ENCODE data around the gene TRABD. TPM values are rescaled to one million over a fixed set of nuclear protein-coding genes. Genes with fewer than 3 reads are reported as not detected.

TRABD gene
- total RNA-seq, 1 donor from 2014 or later = 35.7 TPM

GRCh38 chr22:50221410-50222300 lies 35.9 kb downstream of the TRABD start:
- Histone ChIP-seq H3K27ac (ENCODE audit: low read depth, low read length) (no peak overlapping the region), H3K27me3 (ENCODE audit: insufficient read depth, low read length) (no peaks in the 10 kb centered on the region), H3K4me3 (ENCODE audit: insufficient read depth, low read depth, low read length) (no peak overlapping the region), H3K4me1 (ENCODE audit: insufficient read depth, low read length) (no peaks in the 10 kb centered on the region), H3K9ac (ENCODE audit: low read length) (no peak overlapping the region), H2AFZ (ENCODE audit: low read depth, low read length) (no peak overlapping the region), H3K9me3 (ENCODE audit: insufficient read depth, low read depth, low read length) (no peaks in the 10 kb centered on the region), H3K36me3 (ENCODE audit: insufficient read depth, low read length) (peaks cover 7% of the 10 kb centered on the region), H3K79me2 (ENCODE audit: insufficient read depth, low read length) (no peaks in the 10 kb centered on the region), H4K20me1 (ENCODE audit: insufficient read depth, low read length) (peaks cover 44% of the 10 kb centered on the region), H3K4me2 (ENCODE audit: low read length) (no peak overlapping the region)
- no peaks in the 10 kb centered on the region for H3K9me3 Mint-ChIP-seq (ENCODE audit: unreplicated experiment)
- H3K4me1 Mint-ChIP-seq (ENCODE audit: low read depth, unreplicated experiment) = peaks cover 2% of the 10 kb centered on the region
- DNase-seq (ENCODE audit: low read depth) = no peak
- FAIRE-seq = no peak
- peaks cover 11% of the 10 kb centered on the region for H3K36me3 Mint-ChIP-seq (ENCODE audit: low read depth, unreplicated experiment)
- no peak for TF ChIP-seq EZH2 (IDR thresholded peaks at IDR 0.05; ENCODE audit: insufficient read depth, low read length)
- TF ChIP-seq CTCF (IDR thresholded peaks at IDR 0.05; ENCODE audit: insufficient read depth, low read depth, low read length) = no peak
- H3K4me3 Mint-ChIP-seq (ENCODE audit: unreplicated experiment) = no peak overlapping the region
- no peaks in the 10 kb centered on the region for H3K27me3 Mint-ChIP-seq (ENCODE audit: low read depth, unreplicated experiment)
- no peak overlapping the region for H3K27ac Mint-ChIP-seq (ENCODE audit: unreplicated experiment)

GRCh38 chr22:50222508-50222907 lies 36.8 kb downstream of the TRABD start:
- Histone ChIP-seq H3K4me1 (ENCODE audit: insufficient read depth, low read length) (no peaks in the 10 kb centered on the region), H3K79me2 (ENCODE audit: insufficient read depth, low read length) (no peaks in the 10 kb centered on the region), H3K9me3 (ENCODE audit: insufficient read depth, low read depth, low read length) (no peaks in the 10 kb centered on the region), H3K4me2 (ENCODE audit: low read length) (no peak overlapping the region), H3K36me3 (ENCODE audit: insufficient read depth, low read length) (peaks cover 7% of the 10 kb centered on the region), H4K20me1 (ENCODE audit: insufficient read depth, low read length) (peaks cover 52% of the 10 kb centered on the region), H3K4me3 (ENCODE audit: insufficient read depth, low read depth, low read length) (no peak overlapping the region), H3K27me3 (ENCODE audit: insufficient read depth, low read length) (no peaks in the 10 kb centered on the region), H3K27ac (ENCODE audit: low read depth, low read length) (no peak overlapping the region), H3K9ac (ENCODE audit: low read length) (no peak overlapping the region), H2AFZ (ENCODE audit: low read depth, low read length) (no peak overlapping the region)
- H3K9me3 Mint-ChIP-seq (ENCODE audit: unreplicated experiment) = no peaks in the 10 kb centered on the region
- H3K27ac Mint-ChIP-seq (ENCODE audit: unreplicated experiment) = no peak overlapping the region
- no peak for DNase-seq (ENCODE audit: low read depth)
- FAIRE-seq = no peak
- no peaks in the 10 kb centered on the region for H3K27me3 Mint-ChIP-seq (ENCODE audit: low read depth, unreplicated experiment)
- TF ChIP-seq CTCF (IDR thresholded peaks at IDR 0.05; ENCODE audit: insufficient read depth, low read depth, low read length) = no peak
- no peak for TF ChIP-seq EZH2 (IDR thresholded peaks at IDR 0.05; ENCODE audit: insufficient read depth, low read length)
- peaks cover 11% of the 10 kb centered on the region for H3K36me3 Mint-ChIP-seq (ENCODE audit: low read depth, unreplicated experiment)
- peaks cover 2% of the 10 kb centered on the region for H3K4me1 Mint-ChIP-seq (ENCODE audit: low read depth, unreplicated experiment)
- H3K4me3 Mint-ChIP-seq (ENCODE audit: unreplicated experiment) = no peak overlapping the region

GRCh38 chr22:50224071-50224470 lies 38.4 kb downstream of the TRABD start:
- H3K9me3 Mint-ChIP-seq (ENCODE audit: unreplicated experiment) = no peaks in the 10 kb centered on the region
- H3K9ac ChIP-seq (ENCODE audit: low read length) = no peak overlapping the region
- H3K4me3 ChIP-seq (ENCODE audit: insufficient read depth, low read depth, low read length) = no peak overlapping the region
- no peaks in the 10 kb centered on the region for H3K9me3 ChIP-seq (ENCODE audit: insufficient read depth, low read depth, low read length)
- H3K79me2 ChIP-seq (ENCODE audit: insufficient read depth, low read length) = no peaks in the 10 kb centered on the region
- H3K36me3 ChIP-seq (ENCODE audit: insufficient read depth, low read length) = peaks cover 7% of the 10 kb centered on the region
- H2AFZ ChIP-seq (ENCODE audit: low read depth, low read length) = no peak overlapping the region
- DNase-seq (ENCODE audit: low read depth) = no peak
- no peak overlapping the region for H3K27ac Mint-ChIP-seq (ENCODE audit: unreplicated experiment)
- H3K36me3 Mint-ChIP-seq (ENCODE audit: low read depth, unreplicated experiment) = peaks cover 15% of the 10 kb centered on the region
- H3K4me1 ChIP-seq (ENCODE audit: insufficient read depth, low read length) = no peaks in the 10 kb centered on the region
- TF ChIP-seq EZH2 (IDR thresholded peaks at IDR 0.05; ENCODE audit: insufficient read depth, low read length) (no peak), CTCF (IDR thresholded peaks at IDR 0.05; ENCODE audit: insufficient read depth, low read depth, low read length) (no peak)
- FAIRE-seq = no peak
- peaks cover 45% of the 10 kb centered on the region for H4K20me1 ChIP-seq (ENCODE audit: insufficient read depth, low read length)
- no peaks in the 10 kb centered on the region for H3K27me3 Mint-ChIP-seq (ENCODE audit: low read depth, unreplicated experiment)
- no peaks in the 10 kb centered on the region for H3K27me3 ChIP-seq (ENCODE audit: insufficient read depth, low read length)
- no peak overlapping the region for H3K27ac ChIP-seq (ENCODE audit: low read depth, low read length)
- peaks cover 2% of the 10 kb centered on the region for H3K4me1 Mint-ChIP-seq (ENCODE audit: low read depth, unreplicated experiment)
- no peak overlapping the region for H3K4me3 Mint-ChIP-seq (ENCODE audit: unreplicated experiment)
- no peak overlapping the region for H3K4me2 ChIP-seq (ENCODE audit: low read length)
